A549 treated with DMSO at 1 μM for 4 hours (cell line): ENCODE results near the gene MBTD1. TPM values are rescaled to one million over a fixed set of nuclear protein-coding genes. Genes with fewer than 3 reads are reported as not detected.

ENCODE experiments used
- total RNA-seq: library from RNA; stranded (reverse); fragments of 200-300 nt; extraction: Qiagen RNA extraction; gene quantifications from 5 replicates; pipeline ENCODE4 v1.2.3, GENCODE V29; 2022; ENCODE audit warnings: low read depth

MBTD1 gene
- 5.0 to 7.8 TPM (median 6.8 TPM) in 5 replicates for total RNA-seq

DNA sequence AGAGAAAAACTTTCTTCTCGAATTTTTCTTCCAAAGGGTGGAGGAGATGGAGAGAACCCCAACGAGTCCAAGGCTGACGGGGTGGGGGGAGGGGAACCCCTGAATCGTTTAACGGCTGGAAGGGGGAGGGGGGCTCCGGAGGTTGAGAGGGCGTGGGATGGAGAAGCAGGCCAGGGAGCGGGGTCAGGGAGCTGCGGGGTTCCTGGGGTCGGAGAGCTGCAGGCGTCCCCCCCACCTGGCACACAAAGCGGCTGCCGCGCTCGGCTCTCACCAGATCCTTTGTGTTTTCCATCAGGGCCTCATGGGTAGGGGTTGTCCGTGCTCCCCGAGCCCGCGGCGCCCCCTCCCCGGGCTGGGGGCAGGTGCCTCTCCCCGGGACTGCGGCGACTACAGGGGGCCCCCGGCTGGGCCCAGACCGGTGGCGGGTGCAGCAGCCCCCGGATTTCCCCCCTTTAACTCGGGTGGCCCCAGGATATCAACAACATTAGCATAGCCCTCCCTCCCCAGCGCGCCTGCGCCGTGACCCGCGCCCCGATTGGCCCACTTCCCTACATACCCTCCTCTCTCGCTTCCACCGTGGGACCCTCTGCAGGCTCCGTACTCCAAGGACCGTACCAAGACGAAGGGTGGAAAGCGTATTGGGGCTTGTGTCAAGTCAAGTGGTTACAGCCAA, at the start of gene MBTD1:
Gene MBTD1 (minus strand): TSS at position 486 of the 673 bp plus-strand sequence. CDS start 34,888 bp downstream, outside the sequence.

GRCh38 chr17:51260237-51261023, 581 bp upstream of the MBTD1 start, which contains the start of gene UTP18:
Gene UTP18, plus strand, starts transcription at chr17:51260546. Its CDS starts 39 bp downstream, at chr17:51260585.

GRCh38 chr17:51166198-51166986, 93.5 kb downstream of the MBTD1 start, which contains the start of gene NME2:
Gene NME2, plus strand, starts transcription at chr17:51166411. Its CDS starts 420 bp downstream, at chr17:51166831.

DNA sequence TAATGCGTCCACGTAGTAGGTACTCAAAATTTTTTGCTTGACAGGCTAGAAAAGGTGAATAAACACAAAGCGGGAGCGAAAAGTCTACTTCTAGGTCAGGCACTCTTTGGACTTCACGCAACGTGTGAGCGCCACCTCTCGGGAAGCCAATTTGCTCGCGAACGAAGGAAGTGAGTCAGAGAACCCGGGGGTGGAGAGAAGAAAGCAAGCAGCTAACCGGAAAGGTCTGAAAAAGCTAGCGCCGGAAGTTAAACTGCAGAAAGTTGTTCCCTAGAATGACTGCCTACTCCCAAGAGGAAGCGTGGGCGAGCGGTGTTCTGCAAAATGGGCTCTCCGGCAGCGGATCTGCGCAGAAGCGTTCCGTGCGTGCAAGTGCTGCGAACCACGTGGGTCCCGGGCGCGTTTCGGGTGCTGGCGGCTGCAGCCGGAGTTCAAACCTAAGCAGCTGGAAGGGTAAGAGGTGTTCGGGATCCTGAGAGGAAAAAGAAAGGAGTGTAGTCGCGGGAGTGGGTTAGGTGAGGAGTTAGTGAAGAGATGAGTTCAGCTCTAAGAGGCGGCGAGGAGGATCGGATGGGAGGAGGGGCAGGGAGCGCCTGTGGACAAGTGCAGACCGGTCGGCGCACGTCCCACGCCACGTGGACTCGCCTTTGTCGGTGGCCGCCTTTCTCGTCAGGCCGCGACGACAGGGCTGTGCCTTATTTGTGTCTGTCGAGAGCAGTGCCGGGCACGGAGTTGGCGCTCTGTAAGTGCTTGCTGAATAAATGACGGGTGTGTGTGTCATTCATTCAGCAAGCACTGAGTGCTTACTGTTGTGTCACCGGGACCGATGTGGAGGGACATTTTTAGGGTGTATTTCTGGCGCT, 106.4 kb downstream of the MBTD1 start, which contains the start of gene NME1:
Gene NME1 (plus strand): TSS at position 350 of the 863 bp plus-strand sequence. CDS start 2,096 bp downstream, outside the sequence.

Other genes starting within 250 kb of the MBTD1 start
- 87.5 to 101 TPM (median 91.6 TPM) in 5 replicates for gene SPAG9, start 139.2 kb downstream of the MBTD1 start, total RNA-seq
- gene NME1, start 106.5 kb downstream of the MBTD1 start, total RNA-seq, result 636 to 767 TPM (median 693 TPM) in 5 replicates
- gene NME2, start 93.6 kb downstream of the MBTD1 start, total RNA-seq, result 1,649 to 1,863 TPM (median 1,763 TPM) in 5 replicates
- 69.3 to 84.5 TPM (median 77.8 TPM) in 5 replicates for gene UTP18, start 497 bp upstream of the MBTD1 start, total RNA-seq